SKM-1 treated with dmso at 0.1 percent for 144 hours (cell line): ENCODE results near the gene CYB5R4.
"Not testable (repeated sequence)": the region's sequence is repeated elsewhere in the genome, so short reads cannot be mapped to it uniquely, and the experiment has no call there.

Source experiments
- DNase-seq: peaks from one replicate; lab custom pipeline; 2025; ENCODE audit not compliant: unreplicated experiment; lab: John Stamatoyannopoulos, UW

The CYB5R4 gene

DNA sequence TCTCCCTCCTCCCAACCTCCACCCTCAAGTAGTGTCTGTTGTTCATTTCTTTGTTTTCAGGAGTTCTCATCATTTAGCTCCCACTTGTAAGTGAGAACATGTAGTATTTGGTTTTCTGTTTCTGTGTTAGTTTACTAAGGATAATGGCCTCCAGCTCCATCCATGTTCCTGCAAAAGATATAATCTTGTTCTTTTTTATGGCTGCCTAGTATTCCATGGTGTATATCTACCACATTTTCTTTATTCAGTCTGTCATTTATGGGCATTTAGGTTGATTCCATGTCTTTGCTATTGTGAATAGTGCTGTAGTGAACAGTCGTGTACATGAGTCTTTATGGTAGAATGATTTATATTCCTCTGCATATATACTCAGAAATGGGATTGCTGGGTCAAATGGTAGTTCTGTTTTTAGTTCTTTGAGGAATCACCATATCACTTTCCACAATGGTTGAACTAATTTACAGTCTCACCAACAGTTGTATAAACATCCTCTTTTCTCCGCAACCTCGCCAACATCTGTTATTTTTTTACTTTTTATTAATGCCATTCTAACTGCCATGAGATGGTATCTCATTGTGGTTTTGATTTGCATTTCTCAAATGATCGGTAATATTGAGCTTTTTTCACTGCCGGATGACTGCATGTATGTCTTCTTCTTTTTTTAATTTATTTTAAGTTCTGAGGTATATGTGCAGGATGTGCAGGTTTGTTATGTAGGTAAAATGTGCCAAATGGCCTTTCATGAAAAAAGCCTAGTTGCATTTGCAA is 48.3 kb downstream of the CYB5R4 start:
- not testable (repeated sequence) for DNase-seq

DNA sequence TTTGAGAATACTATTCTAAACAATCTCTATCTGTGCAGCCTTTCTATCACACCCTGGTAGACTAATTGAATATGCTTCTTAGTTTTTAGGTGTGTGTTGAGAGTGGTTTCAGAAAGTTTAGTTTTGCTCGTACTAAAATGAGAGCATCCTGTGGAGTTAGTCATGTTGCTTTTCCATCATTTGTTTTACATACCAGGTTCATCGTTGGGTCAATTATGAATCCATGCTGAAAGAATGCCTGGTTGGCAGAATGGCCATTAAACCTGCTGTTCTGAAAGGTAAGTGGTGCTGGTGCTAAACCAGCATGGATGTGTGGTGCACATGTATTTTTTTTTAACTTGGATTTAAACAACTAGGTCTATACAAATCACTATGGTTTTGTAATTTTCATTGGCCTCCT is 49.3 kb downstream of the CYB5R4 start:
- no peak for DNase-seq

DNA sequence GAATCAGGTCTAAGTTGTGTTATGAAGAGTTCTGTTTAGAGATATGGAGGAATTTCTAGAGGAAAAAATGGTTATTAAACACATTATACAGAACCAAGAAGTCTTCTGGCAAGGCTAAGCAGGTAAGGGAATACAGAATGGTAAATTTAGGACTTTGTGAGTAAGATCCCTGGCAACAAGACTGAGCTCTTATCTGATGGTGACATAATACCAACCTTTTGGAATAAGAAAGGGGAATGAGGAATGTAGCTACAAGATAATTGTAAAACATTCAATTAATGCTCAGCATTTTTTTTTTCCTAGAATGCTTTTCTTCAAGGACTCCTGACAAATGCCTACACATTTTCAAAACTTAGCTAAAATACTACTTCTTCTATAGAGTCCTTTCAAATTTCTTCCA is 51.8 kb downstream of the CYB5R4 start:
- DNase-seq: no peak

DNA sequence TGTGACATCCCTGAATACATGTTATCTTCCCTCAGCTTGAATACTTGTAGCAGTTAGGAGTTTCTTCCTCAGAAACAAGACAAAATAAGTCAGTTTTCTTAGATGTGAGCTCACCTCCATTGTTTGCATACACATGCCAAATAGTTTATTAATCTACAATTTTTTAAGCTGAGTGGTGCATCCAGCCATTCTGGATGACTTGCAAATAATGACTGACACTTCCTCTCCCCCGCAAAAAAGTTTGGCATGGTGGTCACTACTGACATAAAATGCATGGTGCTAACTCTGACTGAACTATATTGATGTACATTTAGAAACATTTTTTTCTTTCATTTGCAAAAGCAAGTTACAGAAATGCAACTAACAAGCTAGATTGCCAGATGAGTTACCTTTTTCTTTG is 55.5 kb downstream of the CYB5R4 start:
- no peak for DNase-seq

DNA sequence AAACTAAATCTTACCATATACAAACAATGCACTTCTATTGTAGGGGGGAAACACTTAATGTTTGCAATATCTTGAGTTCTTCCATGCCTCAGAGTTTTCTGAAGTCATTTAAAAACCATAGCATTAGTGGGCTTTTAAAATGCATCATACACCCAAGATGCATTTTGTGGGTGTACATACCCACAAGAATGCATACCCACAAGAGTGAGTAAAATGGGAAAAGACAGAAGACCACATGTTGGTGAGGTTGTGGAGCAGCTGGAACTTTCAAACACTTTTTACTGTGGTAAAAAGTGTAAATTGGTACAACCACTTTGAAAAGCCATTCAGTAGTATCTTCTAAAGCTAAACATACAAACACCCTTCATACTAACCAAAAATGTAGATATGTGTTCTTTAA is 57.5 kb downstream of the CYB5R4 start:
- no peak for DNase-seq

DNA sequence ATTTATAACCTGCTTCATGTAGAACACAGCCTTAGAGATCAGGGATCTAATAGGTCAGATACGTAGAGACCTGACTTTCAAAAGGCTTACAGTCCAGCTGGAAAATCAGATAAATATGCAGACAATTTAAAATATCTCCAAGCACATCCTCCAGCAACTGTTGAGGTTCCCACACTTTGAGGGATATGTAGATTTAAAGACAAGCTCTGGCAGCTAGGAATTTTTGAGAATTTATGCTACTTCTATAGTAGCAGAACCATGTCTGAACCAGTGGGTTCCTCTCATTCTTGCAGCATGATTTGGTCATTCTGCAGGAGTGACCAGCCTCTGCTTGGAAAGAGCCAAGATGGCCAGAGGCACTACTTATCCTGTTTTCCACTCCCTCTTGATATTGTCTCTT is 60.5 kb downstream of the CYB5R4 start:
- DNase-seq: no peak

DNA sequence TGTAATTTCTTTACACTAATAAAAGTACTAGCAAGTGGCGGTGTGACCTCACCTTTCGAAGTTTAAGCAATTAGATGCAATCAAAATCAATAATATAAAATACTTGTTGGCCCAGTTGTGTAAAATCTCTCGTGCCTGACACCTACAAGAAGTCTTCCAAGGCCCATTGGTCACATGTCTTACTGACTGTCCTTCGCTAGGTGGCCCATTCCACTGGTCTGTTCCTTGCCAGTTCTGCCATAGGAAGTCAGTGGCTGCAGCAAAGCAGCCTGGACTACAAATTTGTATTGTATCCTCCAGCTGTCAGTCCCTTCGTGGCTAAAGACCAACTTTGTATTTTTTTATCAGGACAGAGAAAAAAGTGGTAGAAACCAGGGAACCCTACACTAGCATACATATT is 61.8 kb downstream of the CYB5R4 start:
- DNase-seq: no peak

DNA sequence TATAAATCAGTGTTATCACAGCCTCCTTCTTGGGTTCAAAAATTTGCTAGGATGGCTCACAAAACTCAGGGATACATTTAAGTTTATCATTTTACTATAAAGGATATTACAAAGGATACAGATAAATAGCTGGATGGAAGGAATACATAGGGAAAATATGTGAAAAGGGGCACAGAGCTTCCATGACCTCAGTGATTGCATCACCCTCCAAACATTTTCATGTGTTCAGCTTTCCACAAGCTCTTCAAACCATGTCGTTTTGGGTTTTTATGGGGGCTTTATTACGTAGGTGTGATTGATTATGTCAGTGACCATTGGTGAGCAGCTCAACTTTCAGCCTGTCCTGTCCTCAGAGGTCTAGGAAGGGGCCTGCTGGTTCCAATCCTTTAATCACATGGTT is 68.0 kb downstream of the CYB5R4 start:
- DNase-seq: no peak

DNA sequence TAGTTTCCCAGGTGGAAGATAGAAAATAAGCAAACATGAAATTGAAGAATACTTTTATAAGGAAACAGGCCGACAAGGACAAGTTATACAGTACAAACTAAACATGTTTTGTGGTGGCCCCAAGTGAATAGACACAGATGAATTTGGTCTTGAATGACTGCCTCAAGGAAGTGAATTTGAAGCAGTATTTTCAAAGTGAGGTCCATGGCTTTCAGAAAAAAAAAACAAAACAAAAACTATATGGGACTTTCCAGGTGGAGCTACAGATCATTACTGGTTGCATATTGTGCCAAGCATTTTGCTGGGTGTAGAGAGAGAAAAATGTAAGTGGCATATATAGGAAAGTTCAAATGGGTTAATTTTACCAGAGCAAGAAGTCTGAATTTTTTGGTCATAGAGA is 68.8 kb downstream of the CYB5R4 start:
- no peak for DNase-seq

DNA sequence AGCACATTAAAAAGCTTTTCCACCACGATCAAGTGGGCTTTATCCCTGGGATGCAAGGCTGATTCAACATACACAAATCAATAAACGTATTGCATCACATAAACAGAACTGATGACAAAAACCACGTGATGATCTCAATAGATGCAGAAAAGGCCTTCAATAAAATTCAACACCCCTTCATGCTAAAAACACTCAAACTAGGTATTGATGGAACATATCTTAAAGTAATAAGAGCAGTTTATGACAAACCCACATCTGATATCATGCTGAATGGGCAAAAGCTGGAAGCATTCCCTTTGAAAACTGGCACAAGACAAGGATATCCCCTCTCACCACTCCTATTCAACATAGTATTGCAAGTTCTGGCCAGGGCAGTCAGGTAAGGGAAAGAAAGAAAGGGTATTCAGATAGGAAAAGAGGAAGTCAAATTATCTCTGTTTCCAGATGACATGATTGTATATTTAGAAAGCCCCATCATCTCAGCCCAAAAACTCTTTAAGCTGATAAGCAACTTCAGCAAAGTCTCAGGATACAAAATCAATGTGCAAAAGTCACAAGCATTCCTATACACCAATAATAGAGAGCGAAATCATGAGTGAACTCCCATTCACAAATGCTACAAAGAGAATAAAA is 86.8 kb downstream of the CYB5R4 start:
- not testable (repeated sequence) for DNase-seq

DNA sequence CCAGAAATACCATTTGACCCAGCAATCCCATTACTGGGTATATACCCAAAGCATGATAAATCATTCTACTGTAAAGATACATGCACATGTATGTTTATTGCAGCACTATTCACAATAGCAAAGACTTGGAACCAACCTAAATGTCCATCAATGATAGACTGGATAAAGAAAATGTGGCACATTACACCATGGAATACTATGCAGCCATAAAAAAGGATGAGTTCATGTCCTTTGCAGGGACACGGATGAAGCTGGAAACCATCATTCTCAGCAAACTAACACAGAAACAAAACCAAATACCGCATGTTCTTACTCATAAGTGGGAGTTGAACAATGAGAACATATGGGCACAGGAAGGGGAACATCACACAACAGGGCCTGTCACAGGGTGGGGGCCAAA is 88.5 kb downstream of the CYB5R4 start:
- DNase-seq: not testable (repeated sequence)

DNA sequence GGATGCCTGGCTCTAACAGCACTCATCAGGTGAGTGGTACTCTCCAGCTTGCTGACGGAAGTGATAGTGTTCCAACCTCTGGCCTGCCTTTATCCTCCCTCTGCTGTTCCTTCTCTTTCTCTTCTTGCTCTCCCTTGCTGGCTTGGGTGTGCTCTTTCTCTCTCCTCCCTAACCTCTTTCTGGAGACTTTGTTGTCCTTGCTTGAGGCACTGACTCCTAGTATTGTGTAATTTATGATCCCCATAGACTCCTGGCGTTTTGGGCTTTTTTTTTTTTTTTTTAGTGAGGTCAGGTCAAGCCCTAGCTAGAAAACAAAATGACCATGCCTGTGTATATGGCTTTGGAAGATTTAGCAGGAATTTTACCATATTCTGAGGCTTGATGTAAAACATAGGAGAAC is 89.4 kb downstream of the CYB5R4 start:
- no peak for DNase-seq

DNA sequence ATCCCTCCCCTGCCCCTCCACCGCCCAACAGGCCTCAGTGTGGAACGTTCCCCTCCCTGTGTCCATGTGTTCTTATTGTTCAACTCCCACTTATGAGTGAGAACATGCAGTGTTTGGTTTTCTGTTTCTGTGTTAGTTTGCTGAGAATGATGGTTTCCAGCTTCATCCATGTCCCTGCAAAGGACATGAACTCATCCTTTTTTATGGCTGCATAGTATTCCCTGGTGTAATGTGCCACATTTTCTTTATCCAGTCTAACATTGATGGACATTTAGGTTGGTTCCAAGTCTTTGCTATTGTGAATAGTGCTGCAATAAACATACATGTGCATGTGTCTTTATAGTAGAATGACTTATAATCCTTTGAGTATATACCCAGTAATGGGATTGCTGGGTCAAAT is 91.9 kb downstream of the CYB5R4 start:
- DNase-seq: not testable (repeated sequence)

DNA sequence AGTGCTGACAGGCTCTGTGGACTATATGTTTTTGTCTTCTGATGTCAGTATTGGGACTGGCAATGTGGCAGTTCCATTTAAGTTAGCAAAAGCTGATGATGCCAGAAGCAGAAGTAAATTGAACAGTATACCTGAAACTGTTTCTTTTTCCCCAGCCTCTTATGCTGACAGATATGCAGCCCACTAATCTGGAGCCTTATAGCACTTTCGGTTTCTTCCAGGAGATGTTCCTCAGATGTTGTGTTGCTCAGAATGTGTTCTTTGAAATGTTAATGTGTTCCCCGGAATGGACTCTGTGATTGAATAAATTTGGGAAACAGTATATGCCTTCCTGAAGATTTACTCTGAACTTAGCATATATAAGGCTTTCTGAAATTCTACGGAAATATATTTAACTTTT is 93.3 kb downstream of the CYB5R4 start:
- DNase-seq: no peak

DNA sequence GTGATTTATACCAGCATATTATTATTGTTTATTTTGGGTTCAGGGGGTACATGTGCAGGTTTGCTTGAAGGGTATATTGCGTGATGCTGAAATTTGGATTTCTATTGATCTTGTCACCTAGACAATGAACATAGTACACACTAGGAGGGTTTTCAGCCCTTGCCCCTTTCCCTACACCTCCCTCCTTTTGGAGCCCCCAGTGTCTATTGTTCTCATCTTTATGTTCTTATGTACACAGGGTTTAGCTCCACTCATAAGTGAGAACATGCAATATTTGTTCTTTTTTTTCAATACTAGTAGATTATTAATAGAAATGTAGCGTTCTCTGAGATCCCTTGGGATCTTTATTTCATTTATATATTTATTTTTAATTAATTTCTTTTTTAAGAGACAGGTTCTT is 94.9 kb downstream of the CYB5R4 start:
- DNase-seq: no peak

DNA sequence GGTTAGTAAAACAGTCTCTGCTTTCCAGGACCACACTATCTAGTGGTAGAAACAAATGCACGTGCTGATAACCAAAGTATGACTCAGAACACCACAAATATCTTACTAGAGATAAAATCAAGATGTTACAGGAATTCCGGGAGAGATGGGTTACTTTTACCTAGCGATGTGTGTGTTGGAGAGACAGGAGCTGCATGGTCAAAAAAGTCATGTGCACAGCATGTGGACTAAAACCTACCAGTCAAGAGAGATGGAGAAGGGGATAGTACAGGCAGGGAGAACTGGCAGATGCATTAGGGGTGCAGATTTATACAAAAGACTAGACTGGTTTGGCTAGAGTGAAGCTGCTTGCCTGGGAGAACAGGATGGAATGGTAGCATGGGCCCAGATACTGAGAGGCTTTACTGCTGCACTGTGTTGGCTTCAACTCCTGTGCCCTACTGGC is 98.8 kb downstream of the CYB5R4 start:
- no peak for DNase-seq

DNA sequence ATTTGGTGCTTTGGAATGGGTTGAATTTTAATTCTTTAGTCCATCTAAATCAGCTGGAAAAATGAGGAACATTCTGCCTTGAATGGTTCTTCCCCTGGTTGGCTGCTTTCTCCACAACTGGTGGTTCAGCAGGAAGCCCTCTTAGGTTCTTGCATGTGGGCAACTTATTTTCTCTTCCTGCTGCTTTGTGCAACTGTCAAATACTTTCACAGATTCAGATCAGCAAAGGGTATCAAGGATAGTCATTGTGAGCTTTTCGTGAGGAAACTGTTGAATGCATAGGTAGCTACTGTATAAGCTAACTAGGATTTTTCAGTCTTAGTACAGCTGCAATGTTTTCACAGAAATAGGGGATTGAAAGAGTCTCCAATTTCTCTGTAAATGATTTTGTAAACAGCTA is 101.2 kb downstream of the CYB5R4 start:
- no peak for DNase-seq

DNA sequence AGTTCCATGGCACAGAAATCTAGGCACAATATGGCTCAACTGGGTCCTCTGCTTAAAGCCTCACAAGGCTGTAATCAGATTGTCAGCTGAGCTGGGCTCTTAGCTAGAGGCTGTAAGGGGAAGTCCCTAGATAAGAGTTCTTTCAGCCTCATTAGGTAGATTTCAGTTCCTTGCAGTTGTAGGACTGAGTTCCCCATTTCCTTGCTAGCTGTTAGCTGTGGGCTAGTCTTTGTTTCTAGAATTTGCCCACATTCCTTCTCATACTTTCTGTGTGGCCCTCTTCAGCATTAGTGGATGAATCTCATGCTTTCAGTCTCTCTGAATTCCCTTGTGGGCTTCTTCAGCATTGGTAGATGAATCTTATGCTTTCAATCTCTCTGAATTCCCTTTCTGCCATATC is 103.1 kb downstream of the CYB5R4 start:
- peak; percentile 75 for DNase-seq

DNA sequence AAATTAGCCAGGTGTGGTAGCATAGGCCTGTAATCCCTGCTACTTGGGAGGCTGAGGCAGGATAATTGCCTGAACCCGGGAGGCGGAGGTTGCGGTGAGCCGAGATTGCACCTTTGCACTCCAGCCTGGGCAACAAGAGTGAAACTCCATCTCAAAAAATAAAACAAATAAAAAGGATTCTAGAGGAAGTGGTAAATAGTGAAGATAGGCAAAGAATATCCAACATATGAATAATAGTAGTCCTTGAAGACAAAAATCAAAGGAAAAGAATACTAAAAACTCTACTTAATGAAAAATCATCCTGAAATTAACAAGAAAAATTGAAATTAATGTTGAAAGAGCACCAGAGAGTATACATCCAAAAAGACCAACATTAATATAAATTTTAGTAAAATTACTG is 107.0 kb downstream of the CYB5R4 start:
- DNase-seq: no peak

DNA sequence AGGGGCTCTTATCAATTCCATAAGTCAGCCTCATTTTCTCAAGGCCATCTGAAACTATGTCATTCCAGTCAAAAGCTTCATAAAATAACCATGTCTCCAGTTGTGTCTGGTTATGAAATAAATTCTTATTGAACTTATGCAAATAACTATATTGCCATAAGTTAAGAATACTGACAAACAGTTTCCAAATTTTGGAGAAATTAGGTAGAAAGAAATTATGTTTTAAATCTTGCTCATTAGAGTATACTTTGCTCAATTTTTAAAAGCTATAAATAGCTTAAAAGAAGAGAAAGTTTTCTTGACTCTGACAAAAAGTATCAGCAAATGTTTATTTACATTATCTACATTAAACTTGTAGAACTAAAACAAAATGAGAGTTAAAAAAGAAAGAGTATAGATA is 111.1 kb downstream of the CYB5R4 start:
- no peak for DNase-seq

DNA sequence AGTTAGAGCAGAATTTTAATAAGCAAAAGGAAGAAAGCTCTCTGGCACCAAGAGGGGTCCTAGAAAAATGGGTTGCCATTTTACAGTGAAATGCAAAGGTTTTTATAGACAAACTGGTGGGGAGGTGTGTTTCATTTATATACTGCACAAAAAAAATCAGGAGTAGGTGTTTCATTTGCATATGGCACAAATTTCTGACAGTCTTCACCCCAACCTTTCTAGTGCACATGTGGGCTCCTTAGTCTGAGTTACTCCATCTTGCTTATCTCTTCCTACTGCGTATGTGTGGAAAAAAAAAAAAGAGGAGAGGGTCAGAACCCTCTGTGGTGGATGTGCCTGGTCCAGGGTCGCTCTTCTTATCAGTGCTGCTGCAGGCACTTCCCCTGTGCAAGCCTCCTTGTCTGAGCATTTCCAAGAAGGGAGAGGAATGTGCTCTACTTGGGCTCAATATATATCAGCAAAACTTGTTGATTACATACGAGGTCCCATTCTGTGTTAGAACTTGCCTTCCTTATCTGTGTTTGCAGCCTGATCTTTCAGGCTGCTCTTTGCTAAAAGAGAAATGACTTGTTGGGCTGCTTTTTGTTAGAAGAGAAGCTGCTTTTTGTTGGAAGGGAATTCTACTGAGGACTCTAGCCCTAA is 115.0 kb downstream of the CYB5R4 start:
- no peak for DNase-seq

DNA sequence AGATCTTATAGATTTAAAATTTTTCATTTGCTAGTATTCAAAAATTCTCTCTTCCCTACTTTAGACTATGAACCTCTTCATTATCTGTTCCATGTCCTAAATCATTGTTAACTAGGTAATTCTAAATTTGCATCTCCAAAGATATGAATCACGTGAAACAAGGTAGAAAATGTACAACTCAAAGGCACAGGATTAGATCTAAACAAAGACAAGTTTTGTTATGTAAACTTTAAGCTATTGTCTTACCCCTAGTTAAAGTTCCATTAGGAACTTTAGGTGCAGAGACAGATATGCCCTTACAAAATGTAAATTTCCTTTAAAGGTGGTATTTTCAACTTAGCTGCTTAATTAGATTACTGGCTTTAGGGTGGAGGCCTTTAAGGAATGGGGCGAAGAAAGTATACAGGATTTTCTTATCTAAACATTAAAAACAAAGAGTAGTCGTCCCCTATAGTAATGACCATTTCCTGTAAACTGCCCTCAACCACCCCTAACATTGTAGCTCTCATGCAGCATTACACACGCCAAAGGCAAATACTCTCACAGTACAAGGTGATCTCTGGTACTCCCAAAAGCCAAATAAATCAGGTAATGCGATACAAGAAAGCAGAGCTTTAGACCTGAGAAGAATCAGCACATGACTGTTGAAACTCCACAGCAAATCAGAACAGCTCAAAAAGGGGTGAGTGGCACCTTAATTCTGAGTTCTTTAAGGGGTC is 116.7 kb downstream of the CYB5R4 start:
- DNase-seq: no peak
